Measurements from ENCODE around the gene FAM168A. TPM values are rescaled to one million over a fixed set of nuclear protein-coding genes. Genes with fewer than 3 reads are reported as not detected.

The FAM168A gene
- 10 to 100 TPM; 30.9 to 40.8 TPM for total RNA-seq

- Histone ChIP-seq H3K36me3 (no peaks in the 10 kb centered on the region), H3K27ac (peak within 1 kb of the TSS; percentile 88 to 89), H3K27me3 (no peaks in the 10 kb centered on the region), H3K9me3 (no peaks in the 10 kb centered on the region), H3K4me3 (peak within 1 kb of the TSS; percentile 85 to 98), H3K4me1 (peaks cover 0 to 21% of the 10 kb centered on the region in 2 donors)
- DNase-seq (ENCODE audit: low spot score): peak; percentile 87
- TF ChIP-seq CTCF (IDR thresholded peaks at IDR 0.05): peak in 1 of 2 donors; percentile 35
Observed at GRCh38 chr11:73597956-73598718, at the start of gene FAM168A. Gene FAM168A, minus strand, starts transcription at chr11:73598112. Its CDS starts 129,638 bp downstream, at chr11:73468474.

GRCh38 chr11:73647459-73648100 lies 49.7 kb upstream of the FAM168A start:
- no peaks in the 10 kb centered on the region for H3K4me1 ChIP-seq
- H3K27ac ChIP-seq: peak overlapping the region in 1 of 2 donors; percentile 43
- H3K4me3 ChIP-seq: peak overlapping the region; percentile 9 to 40
- no peaks in the 10 kb centered on the region for H3K27me3 ChIP-seq
- no peaks in the 10 kb centered on the region for H3K36me3 ChIP-seq
- TF ChIP-seq CTCF (IDR thresholded peaks at IDR 0.05): no peak
- DNase-seq (ENCODE audit: low spot score): peak; percentile 89
- no peaks in the 10 kb centered on the region for H3K9me3 ChIP-seq

DNA sequence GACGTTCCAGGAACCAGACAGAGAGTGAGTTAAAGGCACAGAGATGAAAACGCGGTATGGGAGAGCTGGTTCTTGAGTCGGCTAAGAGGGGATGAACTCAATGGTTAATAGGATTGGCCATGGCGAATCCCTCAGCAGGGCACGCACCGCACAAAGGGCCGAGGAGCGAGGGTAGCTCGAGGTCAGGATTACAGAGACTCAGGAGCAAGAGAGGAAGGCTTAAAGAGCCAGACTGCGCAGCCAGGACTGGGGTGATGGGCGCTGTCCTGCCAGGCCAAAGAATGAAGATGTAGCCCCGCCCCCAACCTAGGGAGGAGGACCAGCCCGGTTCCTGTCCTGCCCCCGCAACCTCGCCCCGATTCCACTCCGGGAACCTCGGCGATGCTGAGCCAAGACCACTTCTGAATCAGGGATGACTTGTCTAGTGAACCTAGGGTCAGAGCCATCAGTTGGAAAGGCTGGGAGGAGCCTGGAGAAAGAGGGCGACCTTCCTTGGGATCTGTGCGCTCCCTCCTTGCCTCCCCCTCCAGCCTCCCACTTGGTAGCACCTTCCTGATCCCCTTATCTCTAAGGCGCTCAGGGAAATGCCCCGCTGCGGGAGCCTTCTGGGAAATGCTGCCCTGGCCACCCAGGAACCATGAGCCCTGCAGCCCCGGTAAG lies 48.2 kb upstream of the FAM168A start, which contains the start of gene PLEKHB1:
TSS of gene PLEKHB1 (plus strand) at position 610 of the 660 bp plus-strand sequence. CDS start at position 638, 28 bp downstream.
- no peak for DNase-seq (ENCODE audit: low spot score)
- Histone ChIP-seq H3K36me3 (no peaks in the 10 kb centered on the region), H3K27me3 (no peaks in the 10 kb centered on the region), H3K9me3 (no peaks in the 10 kb centered on the region), H3K4me1 (no peaks in the 10 kb centered on the region), H3K27ac (no peak within 1 kb of the TSS), H3K4me3 (peak within 1 kb of the TSS in 1 of 2 donors; percentile 40)
- no peak for TF ChIP-seq CTCF (IDR thresholded peaks at IDR 0.05)

GRCh38 chr11:73645121-73645969 lies 47.4 kb upstream of the FAM168A start:
- Histone ChIP-seq H3K36me3 (no peaks in the 10 kb centered on the region), H3K27me3 (no peaks in the 10 kb centered on the region), H3K4me3 (peak overlapping the region in 1 of 2 donors; percentile 15), H3K27ac (no peak overlapping the region), H3K4me1 (no peaks in the 10 kb centered on the region), H3K9me3 (no peaks in the 10 kb centered on the region)
- no peak for DNase-seq (ENCODE audit: low spot score)
- no peak for TF ChIP-seq CTCF (IDR thresholded peaks at IDR 0.05)

DNA sequence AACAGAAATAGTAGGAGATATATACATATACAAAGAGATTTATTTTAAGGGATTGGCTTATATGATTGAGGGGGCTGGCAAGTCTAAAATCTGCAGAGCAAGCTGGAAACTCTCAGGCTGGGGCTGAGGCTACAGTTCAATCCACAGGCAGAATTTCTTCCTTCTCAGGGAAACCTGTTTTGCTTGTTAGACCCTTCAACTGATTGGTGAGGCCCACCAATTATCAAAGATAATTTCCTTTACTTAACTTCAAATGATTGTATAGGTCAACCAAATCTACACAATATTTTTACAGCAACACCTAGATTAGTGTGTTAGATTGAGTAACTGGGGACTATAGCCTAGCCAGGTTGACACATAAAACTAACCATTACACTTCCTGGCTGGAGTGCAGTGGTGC lies 43.8 kb upstream of the FAM168A start:
- no peaks in the 10 kb centered on the region for H3K9me3 ChIP-seq
- H3K27me3 ChIP-seq: no peaks in the 10 kb centered on the region
- TF ChIP-seq CTCF (IDR thresholded peaks at IDR 0.05): no peak
- DNase-seq (ENCODE audit: low spot score): no peak
- no peak overlapping the region for H3K4me3 ChIP-seq
- H3K4me1 ChIP-seq: no peaks in the 10 kb centered on the region
- no peaks in the 10 kb centered on the region for H3K36me3 ChIP-seq
- no peak overlapping the region for H3K27ac ChIP-seq
